ENCODE measurements around the gene FATE1.
"Not testable (repeated sequence)": the region's sequence is repeated elsewhere in the genome, so short reads cannot be mapped to it uniquely, and the experiment has no call there.

The FATE1 gene, protein sequence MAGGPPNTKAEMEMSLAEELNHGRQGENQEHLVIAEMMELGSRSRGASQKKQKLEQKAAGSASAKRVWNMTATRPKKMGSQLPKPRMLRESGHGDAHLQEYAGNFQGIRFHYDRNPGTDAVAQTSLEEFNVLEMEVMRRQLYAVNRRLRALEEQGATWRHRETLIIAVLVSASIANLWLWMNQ

DNA sequence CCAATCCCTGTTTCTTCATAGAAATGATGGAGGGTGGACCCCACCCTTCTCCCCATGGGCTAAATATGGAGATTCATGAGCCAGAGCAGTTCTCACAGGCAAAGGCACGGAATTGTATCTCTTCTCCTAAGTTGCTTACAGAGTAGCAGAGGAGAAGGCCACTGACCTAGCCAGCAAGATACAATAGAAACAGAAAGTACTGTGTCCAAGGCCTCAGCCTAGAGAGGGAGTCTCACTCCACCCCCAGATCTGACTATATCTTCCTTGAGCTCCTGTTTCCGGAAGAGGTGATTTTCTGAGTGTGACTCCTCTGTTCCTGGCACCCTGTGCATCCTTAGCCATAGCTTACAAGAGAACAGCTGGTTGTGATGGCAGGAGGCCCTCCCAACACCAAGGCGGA lies at the start of gene FATE1:
FATE1 (plus strand) TSS at position 284 of the 400 bp plus-strand sequence; CDS start at position 369, 85 bp downstream.
- H3K27ac ChIP-seq (ENCODE audit: low read depth, low read length), result no peak within 1 kb of the TSS
- no peaks in the 10 kb centered on the region for H3K4me1 ChIP-seq (ENCODE audit: control insufficient read depth, insufficient read depth, low read length)
- H3K9ac ChIP-seq (ENCODE audit: low read length), result no peak within 1 kb of the TSS
- no peaks in the 10 kb centered on the region for H3K36me3 ChIP-seq (ENCODE audit: control insufficient read depth, insufficient read depth, low read length)
- H3K4me3 ChIP-seq (ENCODE audit: low read length), result no peak within 1 kb of the TSS
- H3K27me3 ChIP-seq (ENCODE audit: control insufficient read depth, insufficient read depth, low read length), result peaks cover 2% of the 10 kb centered on the region

DNA sequence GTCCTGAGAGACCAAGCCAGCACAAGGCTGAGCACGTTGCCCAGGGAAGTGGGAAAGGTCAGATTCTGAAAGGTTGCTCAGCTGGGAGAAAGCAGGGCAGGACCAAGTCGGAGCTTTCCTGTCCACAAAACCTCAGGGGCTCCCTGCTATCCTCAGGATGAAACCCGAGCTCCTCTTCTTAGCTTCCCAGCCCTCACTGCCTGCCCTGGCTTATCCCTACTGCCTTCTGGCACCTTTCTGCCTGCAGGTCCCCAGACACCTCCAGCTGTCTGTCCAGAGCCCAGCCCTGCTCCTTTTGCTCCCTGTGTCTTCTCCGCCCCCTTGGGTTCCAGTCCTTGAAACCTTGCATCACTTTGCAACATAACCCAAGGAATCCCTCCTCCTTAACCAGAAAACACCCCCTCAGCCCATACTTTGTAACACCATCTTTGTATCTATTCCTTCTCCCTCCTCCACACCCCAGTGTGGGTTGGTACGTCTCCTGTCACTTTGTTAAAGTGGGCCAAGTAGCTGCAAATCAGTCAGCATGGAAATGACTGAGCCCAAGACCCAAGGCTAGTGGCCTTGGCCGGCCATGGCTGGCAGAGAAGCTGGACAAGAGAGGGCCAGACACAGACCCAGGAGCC lies 40.6 kb upstream of the FATE1 start:
- H3K27me3 ChIP-seq (ENCODE audit: control insufficient read depth, insufficient read depth, low read length), result no peaks in the 10 kb centered on the region
- no peak overlapping the region for H3K27ac ChIP-seq (ENCODE audit: low read depth, low read length)
- no peaks in the 10 kb centered on the region for H3K36me3 ChIP-seq (ENCODE audit: control insufficient read depth, insufficient read depth, low read length)
- no peaks in the 10 kb centered on the region for H3K4me1 ChIP-seq (ENCODE audit: control insufficient read depth, insufficient read depth, low read length)
- no peak overlapping the region for H3K9ac ChIP-seq (ENCODE audit: low read length)
- H3K4me3 ChIP-seq (ENCODE audit: low read length), result no peak overlapping the region

DNA sequence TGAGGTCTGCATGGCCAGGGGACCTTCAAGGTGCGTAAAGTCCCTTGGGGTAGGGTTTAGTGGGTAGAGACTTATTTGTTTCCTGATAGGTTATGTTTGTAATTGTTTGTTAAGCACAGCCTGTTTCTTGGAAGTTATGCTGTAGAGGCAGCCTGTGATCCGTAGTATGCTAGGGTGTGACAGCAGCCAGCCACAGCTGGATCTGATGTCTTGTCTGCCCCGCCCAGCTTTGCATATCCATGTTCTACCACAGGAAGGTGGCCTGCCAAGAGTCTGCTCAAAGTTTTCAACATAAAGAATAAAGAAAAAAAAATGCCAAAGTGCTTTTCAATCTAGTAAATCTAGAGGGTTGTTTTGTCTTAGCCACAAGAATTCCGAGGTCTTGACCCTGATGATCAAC lies 39.6 kb upstream of the FATE1 start:
- no peak overlapping the region for H3K4me3 ChIP-seq (ENCODE audit: low read length)
- no peak overlapping the region for H3K9ac ChIP-seq (ENCODE audit: low read length)
- H3K27me3 ChIP-seq (ENCODE audit: control insufficient read depth, insufficient read depth, low read length), result no peaks in the 10 kb centered on the region
- H3K4me1 ChIP-seq (ENCODE audit: control insufficient read depth, insufficient read depth, low read length), result no peaks in the 10 kb centered on the region
- H3K27ac ChIP-seq (ENCODE audit: low read depth, low read length), result no peak overlapping the region
- H3K36me3 ChIP-seq (ENCODE audit: control insufficient read depth, insufficient read depth, low read length), result no peaks in the 10 kb centered on the region

DNA sequence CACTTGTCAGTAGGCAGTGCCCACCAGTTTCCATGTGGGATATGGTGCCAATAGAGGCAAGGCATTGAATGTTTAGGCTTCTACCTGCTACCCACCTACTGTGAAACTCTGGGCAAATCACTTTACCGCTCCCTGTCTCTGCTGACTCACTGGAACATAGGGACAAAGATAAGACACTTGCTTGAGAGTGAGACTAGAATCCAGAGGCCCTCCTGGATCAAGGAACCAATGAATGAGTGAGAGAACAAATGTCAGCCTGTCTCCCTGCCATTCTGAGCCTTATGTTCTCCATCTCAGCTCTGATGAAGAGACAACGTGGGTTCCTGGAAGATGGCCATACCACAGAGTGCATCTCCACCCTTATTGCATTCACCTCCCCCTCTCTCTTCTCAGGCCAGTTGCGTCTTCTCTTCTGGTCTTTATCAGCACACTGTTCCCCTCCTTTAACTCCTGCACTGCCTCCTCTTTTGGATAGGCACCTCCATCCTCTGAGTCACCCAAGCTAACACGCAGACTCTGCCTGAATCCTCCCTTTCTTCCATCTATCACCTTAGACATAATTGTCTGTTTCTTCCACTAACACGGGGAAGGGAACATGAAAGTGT lies 35.9 kb upstream of the FATE1 start:
- Histone ChIP-seq H3K9ac (ENCODE audit: low read length) (no peak overlapping the region), H3K27me3 (ENCODE audit: control insufficient read depth, insufficient read depth, low read length) (no peaks in the 10 kb centered on the region), H3K27ac (ENCODE audit: low read depth, low read length) (no peak overlapping the region)

DNA sequence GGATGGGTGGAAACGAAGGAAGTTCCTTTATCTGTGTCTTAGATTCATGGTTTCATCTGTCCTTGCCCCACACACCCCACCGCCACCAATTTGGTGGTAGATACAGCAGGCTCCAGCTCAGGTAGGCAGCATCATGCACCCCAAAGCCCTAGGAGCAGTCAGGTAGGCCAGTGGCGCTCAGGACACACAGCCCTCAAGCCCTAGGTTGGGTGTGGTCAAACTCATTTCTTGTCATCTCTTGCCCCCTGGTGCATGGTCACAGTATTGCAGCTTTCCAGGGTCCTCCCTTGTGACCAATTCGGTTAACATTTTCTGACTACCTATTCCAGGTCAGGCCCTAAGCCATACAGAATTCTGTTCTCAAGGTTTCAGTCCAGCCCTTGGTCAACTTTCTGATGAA lies 35.0 kb upstream of the FATE1 start:
- Histone ChIP-seq H3K4me3 (ENCODE audit: low read length) (no peak overlapping the region), H3K9ac (ENCODE audit: low read length) (no peak overlapping the region), H3K27ac (ENCODE audit: low read depth, low read length) (no peak overlapping the region), H3K27me3 (ENCODE audit: control insufficient read depth, insufficient read depth, low read length) (no peaks in the 10 kb centered on the region), H3K4me1 (ENCODE audit: control insufficient read depth, insufficient read depth, low read length) (no peaks in the 10 kb centered on the region), H3K36me3 (ENCODE audit: control insufficient read depth, insufficient read depth, low read length) (no peaks in the 10 kb centered on the region)

More for the DNA sequence above, 35.9 kb upstream of the FATE1 start:
- no peaks in the 10 kb centered on the region for H3K36me3 ChIP-seq (ENCODE audit: control insufficient read depth, insufficient read depth, low read length)
- H3K4me3 ChIP-seq (ENCODE audit: low read length), result no peak overlapping the region
- no peaks in the 10 kb centered on the region for H3K4me1 ChIP-seq (ENCODE audit: control insufficient read depth, insufficient read depth, low read length)

DNA sequence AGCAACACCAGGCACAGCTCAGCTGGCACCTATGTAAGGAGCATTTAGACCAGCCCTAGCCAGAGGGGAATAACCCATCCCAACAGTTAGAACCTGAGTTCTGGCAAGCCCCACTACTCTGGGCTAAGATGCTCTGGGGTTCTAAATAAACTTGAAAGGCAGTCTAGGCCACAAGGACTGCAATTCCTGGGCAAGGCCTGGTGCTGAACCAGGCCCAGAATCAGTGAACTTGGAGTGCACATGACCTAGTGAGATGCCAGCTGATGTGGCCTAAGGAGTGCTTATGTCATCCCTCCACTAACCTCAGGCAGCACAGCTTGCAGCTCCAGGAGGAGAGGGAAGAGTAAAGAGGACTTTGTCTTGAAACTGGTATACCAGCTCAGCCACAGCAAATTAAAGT lies 28.2 kb upstream of the FATE1 start:
- Histone ChIP-seq H3K9ac (ENCODE audit: low read length) (no peak overlapping the region), H3K4me1 (ENCODE audit: control insufficient read depth, insufficient read depth, low read length) (no peaks in the 10 kb centered on the region), H3K4me3 (ENCODE audit: low read length) (no peak overlapping the region), H3K27me3 (ENCODE audit: control insufficient read depth, insufficient read depth, low read length) (no peaks in the 10 kb centered on the region), H3K27ac (ENCODE audit: low read depth, low read length) (no peak overlapping the region), H3K36me3 (ENCODE audit: control insufficient read depth, insufficient read depth, low read length) (no peaks in the 10 kb centered on the region)

DNA sequence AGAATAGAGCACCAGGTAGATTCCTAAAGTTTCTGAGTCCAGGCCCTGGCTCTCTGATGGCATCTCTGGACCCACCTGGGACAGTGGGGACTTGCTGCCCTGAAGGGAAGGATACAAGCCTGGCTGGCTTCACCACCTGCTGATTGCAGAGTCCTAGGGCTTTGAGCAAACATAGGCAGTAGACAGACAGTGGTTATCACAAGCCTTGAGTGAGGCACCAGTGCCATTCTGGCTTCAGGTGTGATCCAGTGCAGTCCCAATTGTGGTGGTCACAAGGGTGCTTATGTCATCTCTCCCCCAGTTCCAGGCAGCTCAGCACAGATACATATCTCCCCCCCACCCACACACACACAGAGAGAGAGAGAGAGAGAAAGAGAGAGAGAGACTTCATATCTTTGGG lies 27.1 kb upstream of the FATE1 start:
- Histone ChIP-seq H3K9ac (ENCODE audit: low read length) (no peak overlapping the region), H3K4me3 (ENCODE audit: low read length) (no peak overlapping the region), H3K4me1 (ENCODE audit: control insufficient read depth, insufficient read depth, low read length) (no peaks in the 10 kb centered on the region), H3K27ac (ENCODE audit: low read depth, low read length) (no peak overlapping the region), H3K27me3 (ENCODE audit: control insufficient read depth, insufficient read depth, low read length) (no peaks in the 10 kb centered on the region), H3K36me3 (ENCODE audit: control insufficient read depth, insufficient read depth, low read length) (no peaks in the 10 kb centered on the region)

DNA sequence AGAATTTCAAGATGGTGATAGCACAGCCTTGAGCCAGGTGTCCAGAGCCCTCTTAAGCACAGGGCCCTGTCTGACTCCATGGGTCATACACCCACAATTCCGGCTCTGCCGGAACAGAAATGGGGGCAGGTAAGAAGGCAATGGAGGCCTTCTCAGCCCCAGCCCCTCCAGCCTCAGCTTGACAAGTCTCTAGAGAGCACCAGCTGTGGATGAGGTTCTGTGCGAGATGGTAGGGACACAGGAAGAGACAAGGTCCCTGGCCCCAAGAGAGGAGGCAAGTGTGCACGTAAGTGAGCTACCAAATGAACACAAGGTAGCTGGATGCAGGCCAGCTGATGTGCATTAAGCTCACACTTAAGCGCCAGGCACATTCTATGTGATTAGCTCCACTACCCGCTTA lies 23.0 kb upstream of the FATE1 start:
- H3K27me3 ChIP-seq (ENCODE audit: control insufficient read depth, insufficient read depth, low read length), result no peaks in the 10 kb centered on the region
- H3K4me3 ChIP-seq (ENCODE audit: low read length), result no peak overlapping the region
- no peaks in the 10 kb centered on the region for H3K36me3 ChIP-seq (ENCODE audit: control insufficient read depth, insufficient read depth, low read length)
- no peak overlapping the region for H3K27ac ChIP-seq (ENCODE audit: low read depth, low read length)
- H3K9ac ChIP-seq (ENCODE audit: low read length), result no peak overlapping the region
- H3K4me1 ChIP-seq (ENCODE audit: control insufficient read depth, insufficient read depth, low read length), result no peaks in the 10 kb centered on the region

DNA sequence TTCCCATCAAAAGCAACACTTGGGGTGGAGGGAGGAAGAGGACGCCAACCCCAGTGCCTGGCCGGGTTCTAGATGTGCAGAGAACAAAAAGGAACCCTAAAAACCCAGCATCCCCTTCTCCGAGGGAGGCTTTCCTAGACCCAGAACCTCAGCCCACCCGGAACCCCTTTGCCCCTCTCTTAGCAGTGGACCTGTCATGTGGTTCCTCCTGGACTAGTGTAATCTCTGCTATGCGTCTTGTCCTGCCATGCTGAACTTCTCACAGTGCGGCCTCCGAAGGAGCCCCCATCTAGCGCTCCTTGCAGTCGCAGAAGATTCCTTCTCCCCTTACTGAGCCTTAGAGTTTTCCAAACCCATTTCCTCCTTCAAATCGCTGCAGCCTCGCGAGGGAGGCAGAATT lies 21.7 kb upstream of the FATE1 start:
- H3K27me3 ChIP-seq (ENCODE audit: control insufficient read depth, insufficient read depth, low read length), result no peaks in the 10 kb centered on the region
- no peaks in the 10 kb centered on the region for H3K4me1 ChIP-seq (ENCODE audit: control insufficient read depth, insufficient read depth, low read length)
- no peaks in the 10 kb centered on the region for H3K36me3 ChIP-seq (ENCODE audit: control insufficient read depth, insufficient read depth, low read length)
- no peak overlapping the region for H3K9ac ChIP-seq (ENCODE audit: low read length)
- H3K27ac ChIP-seq (ENCODE audit: low read depth, low read length), result no peak overlapping the region
- H3K4me3 ChIP-seq (ENCODE audit: low read length), result no peak overlapping the region

DNA sequence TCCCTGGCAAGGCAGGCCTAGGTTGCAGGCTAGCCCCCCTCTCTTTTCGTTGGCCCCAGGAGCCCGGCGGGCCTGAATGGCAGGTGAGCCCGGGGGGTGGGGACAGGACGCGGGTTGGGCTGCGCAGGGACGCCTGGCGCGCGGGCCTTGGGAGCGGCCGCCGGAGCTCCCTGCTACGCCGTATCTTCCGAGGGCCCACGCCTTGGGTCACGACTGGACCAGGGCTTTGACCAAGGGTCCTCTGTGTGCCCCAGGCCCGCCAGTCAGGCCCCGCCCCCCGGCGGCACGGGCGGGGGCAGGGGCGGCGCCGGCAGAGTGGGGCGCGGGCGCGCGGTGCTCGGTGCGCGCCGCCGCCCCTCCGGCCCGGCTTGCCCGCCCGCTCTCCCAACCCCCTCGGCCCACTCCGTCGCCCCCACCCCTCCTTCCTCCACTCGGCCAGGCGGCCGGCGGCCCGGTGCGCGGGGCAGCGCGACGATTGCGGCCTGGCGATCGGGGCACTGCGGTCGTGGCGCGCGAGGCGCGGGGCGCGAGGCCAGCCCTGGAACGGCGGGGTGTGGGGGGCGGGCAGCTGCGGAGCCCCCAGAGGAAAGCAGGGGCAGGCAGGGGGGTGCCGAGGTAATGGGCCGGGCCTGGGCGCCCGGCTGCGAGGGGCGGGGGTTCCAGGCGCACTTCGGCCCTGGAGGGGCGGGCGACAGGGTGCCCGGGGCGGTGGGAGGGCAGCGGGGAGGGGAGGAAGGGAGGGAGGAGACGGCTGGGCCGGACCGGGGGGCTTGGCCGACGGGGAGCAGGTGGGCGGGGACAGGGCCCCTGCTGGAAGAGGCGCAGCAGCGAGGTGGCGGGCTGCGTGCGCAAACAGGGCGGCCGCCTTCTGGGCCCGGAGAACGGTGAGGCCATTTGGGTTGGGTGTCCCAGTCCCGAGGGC lies 20.9 kb upstream of the FATE1 start, which contains the start of gene PRRG3:
PRRG3 (plus strand) TSS at position 798 of the 922 bp plus-strand sequence. CDS start 3,357 bp downstream, outside the sequence.
- no peak within 1 kb of the TSS for H3K4me3 ChIP-seq (ENCODE audit: low read length)
- H3K27me3 ChIP-seq (ENCODE audit: control insufficient read depth, insufficient read depth, low read length), result peaks cover 2% of the 10 kb centered on the region
- no peaks in the 10 kb centered on the region for H3K4me1 ChIP-seq (ENCODE audit: control insufficient read depth, insufficient read depth, low read length)
- no peak within 1 kb of the TSS for H3K9ac ChIP-seq (ENCODE audit: low read length)
- H3K36me3 ChIP-seq (ENCODE audit: control insufficient read depth, insufficient read depth, low read length), result no peaks in the 10 kb centered on the region
- no peak within 1 kb of the TSS for H3K27ac ChIP-seq (ENCODE audit: low read depth, low read length)

DNA sequence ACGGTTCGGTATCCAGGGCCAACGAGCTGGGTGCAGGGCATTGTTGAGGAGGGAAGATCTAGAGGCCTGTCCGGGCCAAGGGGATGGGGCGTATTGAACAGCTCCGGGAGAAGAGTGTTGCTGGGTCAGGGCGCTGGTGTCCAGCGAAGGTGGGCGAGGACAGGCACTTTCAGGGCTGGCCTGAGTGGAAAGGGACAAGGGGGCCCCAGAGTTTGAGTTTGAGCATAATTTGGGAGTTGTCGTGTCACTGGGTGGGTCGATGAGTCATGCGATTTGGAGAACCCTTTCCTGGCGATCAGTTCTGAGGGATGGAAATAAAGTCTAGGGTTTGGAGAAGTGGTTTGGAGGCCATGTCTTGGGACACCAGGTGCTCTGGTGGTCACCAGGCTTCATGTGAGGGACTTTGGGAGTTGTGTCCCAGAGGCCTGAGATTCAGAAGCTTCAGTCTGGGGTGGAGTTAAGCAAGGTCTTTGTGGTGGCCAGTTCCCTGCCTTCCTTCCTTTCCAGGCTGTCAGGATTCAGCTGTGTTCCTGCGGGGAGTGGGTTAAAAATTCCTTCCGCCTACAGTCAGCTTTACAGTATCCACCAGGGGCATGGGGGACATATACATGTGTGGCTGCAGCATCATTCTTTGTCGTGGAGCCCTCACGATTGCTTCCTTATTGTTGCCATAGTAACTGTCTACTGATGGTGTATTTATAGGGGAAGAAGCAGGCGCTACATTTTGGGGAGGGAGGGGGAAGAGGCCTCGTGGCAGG lies 20.1 kb upstream of the FATE1 start:
- peaks cover 5% of the 10 kb centered on the region for H3K27me3 ChIP-seq (ENCODE audit: control insufficient read depth, insufficient read depth, low read length)
- no peak overlapping the region for H3K4me3 ChIP-seq (ENCODE audit: low read length)
- H3K27ac ChIP-seq (ENCODE audit: low read depth, low read length), result no peak overlapping the region
- H3K9ac ChIP-seq (ENCODE audit: low read length), result no peak overlapping the region
- H3K4me1 ChIP-seq (ENCODE audit: control insufficient read depth, insufficient read depth, low read length), result no peaks in the 10 kb centered on the region
- H3K36me3 ChIP-seq (ENCODE audit: control insufficient read depth, insufficient read depth, low read length), result no peaks in the 10 kb centered on the region

DNA sequence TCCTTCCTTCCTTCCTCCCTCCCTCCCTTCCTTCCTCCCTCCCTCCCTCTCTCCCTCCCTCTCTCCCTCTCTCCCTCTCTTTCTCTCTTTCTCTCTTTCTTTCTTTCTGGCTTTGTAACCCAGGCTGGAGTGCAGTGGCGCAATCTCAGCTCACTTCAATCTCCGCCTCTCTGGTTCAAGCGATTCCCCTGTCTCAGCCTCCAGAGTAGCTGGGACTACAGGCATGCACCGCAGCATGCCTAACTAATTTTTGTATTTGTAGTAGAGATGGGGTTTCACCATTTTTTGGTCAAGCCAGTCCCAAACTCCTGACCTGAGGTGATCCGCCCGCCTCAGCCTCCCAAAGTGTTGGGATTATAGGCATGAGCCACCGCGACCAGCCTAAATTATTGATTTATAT lies 18.8 kb upstream of the FATE1 start:
- H3K27ac ChIP-seq (ENCODE audit: low read depth, low read length); H3K4me3 ChIP-seq (ENCODE audit: low read length); H3K4me1 ChIP-seq (ENCODE audit: control insufficient read depth, insufficient read depth, low read length): not testable (repeated sequence)

More for the DNA sequence above, 18.8 kb upstream of the FATE1 start:
- H3K9ac ChIP-seq (ENCODE audit: low read length); H3K27me3 ChIP-seq (ENCODE audit: control insufficient read depth, insufficient read depth, low read length); H3K36me3 ChIP-seq (ENCODE audit: control insufficient read depth, insufficient read depth, low read length): not testable (repeated sequence)

Data from rectal smooth muscle tissue (tissue), 1 donor.